ENCODE measurements around the gene DISP1.

Gene DISP1

DNA sequence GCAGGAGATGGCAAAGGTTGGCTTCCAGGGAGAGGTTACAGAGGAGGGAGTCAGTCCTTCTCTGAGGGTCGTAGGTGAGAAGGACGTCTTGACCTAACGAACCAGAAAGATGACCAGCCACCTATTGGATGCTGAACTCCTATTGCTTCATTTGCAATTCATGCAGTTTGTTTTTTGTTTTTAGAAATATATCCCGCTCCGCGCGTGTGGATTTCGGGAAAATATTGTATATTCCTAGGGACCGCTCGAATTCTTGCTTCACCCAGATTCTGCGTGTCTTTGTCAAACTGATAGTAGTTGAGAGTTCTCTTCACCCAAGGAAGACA lies 564 bp downstream of the DISP1 start:
- TF ChIP-seq, protein P1, sequence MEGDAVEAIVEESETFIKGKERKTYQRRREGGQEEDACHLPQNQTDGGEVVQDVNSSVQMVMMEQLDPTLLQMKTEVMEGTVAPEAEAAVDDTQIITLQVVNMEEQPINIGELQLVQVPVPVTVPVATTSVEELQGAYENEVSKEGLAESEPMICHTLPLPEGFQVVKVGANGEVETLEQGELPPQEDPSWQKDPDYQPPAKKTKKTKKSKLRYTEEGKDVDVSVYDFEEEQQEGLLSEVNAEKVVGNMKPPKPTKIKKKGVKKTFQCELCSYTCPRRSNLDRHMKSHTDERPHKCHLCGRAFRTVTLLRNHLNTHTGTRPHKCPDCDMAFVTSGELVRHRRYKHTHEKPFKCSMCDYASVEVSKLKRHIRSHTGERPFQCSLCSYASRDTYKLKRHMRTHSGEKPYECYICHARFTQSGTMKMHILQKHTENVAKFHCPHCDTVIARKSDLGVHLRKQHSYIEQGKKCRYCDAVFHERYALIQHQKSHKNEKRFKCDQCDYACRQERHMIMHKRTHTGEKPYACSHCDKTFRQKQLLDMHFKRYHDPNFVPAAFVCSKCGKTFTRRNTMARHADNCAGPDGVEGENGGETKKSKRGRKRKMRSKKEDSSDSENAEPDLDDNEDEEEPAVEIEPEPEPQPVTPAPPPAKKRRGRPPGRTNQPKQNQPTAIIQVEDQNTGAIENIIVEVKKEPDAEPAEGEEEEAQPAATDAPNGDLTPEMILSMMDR (conservative IDR thresholded peaks at IDR 0.05; ENCODE audit: low read length) = no peak
- peak overlapping the region; percentile 85 for H3K4me3 ChIP-seq (ENCODE audit: low read length)
- DNase-seq (ENCODE audit: low read depth) = no peak

DNA sequence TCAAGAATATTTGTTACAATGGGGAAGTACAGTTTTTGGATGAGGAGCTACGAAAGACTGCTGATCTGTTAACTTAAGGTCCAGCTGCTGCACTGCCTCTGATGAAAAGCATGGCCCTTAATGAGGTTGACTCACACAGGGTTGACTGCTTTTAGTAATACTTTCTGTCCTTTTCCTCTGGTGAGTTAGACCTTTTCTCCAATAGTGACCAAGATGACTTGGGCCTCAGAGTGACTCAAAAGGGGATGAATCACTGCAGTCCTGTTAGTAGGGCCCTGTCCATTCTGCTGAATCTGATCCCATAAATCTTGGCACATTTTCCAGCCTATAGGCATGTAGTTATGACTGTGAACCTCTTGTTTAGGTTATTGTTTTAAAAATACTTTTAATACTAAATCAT lies 2.7 kb downstream of the DISP1 start:
- H3K4me3 ChIP-seq (ENCODE audit: low read length) = no peak overlapping the region
- peak; percentile 70 for DNase-seq (ENCODE audit: low read depth)
- TF ChIP-seq, protein P1 (conservative IDR thresholded peaks at IDR 0.05; ENCODE audit: low read length) = no peak

DNA sequence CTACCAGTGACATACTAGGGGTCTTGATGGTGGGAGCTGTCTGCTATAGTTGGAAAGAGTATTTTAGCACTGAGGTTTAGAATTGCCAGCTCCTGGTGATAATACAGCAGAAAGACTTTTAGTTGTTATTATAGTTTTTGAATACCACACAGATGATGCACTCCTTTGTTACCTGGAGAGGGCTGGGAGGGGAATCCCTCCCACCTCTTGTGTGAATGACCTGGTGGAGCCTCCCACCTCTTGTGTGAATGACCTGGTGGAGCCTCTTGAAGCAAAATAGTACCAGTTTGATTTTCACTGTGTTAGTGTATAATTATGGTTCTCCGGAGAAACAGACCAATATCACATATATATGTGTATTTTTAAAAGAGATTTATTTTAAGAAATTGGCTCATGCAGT lies 3.3 kb downstream of the DISP1 start:
- DNase-seq (ENCODE audit: low read depth) = no peak
- TF ChIP-seq, protein P1 (conservative IDR thresholded peaks at IDR 0.05; ENCODE audit: low read length) = no peak
- H3K4me3 ChIP-seq (ENCODE audit: low read length) = no peak overlapping the region

GRCh38 chr1:222820171-222820712 lies 5.4 kb downstream of the DISP1 start:
- DNase-seq (ENCODE audit: low read depth) = no peak
- TF ChIP-seq, protein P1 (conservative IDR thresholded peaks at IDR 0.05; ENCODE audit: low read length) = no peak
- H3K4me3 ChIP-seq (ENCODE audit: low read length) = no peak overlapping the region

- TF ChIP-seq, protein P1 (conservative IDR thresholded peaks at IDR 0.05; ENCODE audit: low read length) = no peak
- peak; percentile 2 for DNase-seq (ENCODE audit: low read depth)
- no peak overlapping the region for H3K4me3 ChIP-seq (ENCODE audit: low read length)
These were observed 6.4 kb downstream of the DISP1 start for GRCh38 chr1:222821239-222821638.

GRCh38 chr1:222823695-222824094 lies 8.9 kb downstream of the DISP1 start:
- no peak for DNase-seq (ENCODE audit: low read depth)
- TF ChIP-seq, protein P1 (conservative IDR thresholded peaks at IDR 0.05; ENCODE audit: low read length) = no peak

DNA sequence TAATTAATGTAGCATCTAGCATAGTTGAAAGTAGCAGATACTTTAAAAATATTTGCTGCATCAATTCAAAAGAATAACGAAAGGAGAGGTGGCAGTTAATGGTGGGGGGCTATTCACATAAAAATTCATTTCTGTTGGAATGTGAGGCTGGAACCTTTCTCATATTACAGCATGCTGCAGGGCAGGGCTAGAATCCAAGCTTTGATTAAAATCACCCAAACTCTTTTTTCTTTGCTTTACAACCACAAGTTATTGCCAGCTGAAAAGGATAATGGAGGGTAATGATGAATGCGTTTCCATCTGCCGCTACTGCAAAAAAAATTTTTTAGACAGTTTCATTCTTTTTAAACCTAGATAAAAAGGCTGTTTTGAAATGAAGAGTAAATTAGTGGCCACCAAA lies 9.8 kb downstream of the DISP1 start:
- DNase-seq (ENCODE audit: low read depth) = peak; percentile 3
- no peak overlapping the region for H3K4me3 ChIP-seq (ENCODE audit: low read length)
- TF ChIP-seq, protein P1 (conservative IDR thresholded peaks at IDR 0.05; ENCODE audit: low read length) = no peak

More at GRCh38 chr1:222823695-222824094, 8.9 kb downstream of the DISP1 start:
- H3K4me3 ChIP-seq (ENCODE audit: low read length) = no peak overlapping the region

Measured in AG10803 (cell line).